PC-3 (cell line): Measurements from ENCODE around the gene NR4A3. TPM values are rescaled to one million over a fixed set of nuclear protein-coding genes. Genes with fewer than 3 reads are reported as not detected.

Experiments used
- ATAC-seq: fragments of 200-7000 bp; cut with Tn5 transposase; 2 replicates; pipeline ENCODE4 v1.9.1; 2020; ENCODE audit warnings: mild to moderate bottlenecking, moderate library complexity
- BruUV-seq: library from RNA; stranded (reverse); fragments of 400-500 nt; replicated peaks from 2 replicates; lab custom pipeline; 2021; lab: Mats Ljungman, UMichigan
- CTCF ChIA-PET: fragments of 300-600 bp; sonication (Branson Sonifier 250); formaldehyde crosslinking; loops from one replicate; lab custom pipeline; 2022; ENCODE audit warnings: antibody characterized with exemption; lab: Charles Lee
- POLR2A ChIA-PET: fragments of 300-600 bp; sonication (Branson Sonifier 250); formaldehyde crosslinking; loops from one replicate; lab custom pipeline; 2022; ENCODE audit warnings: antibody characterized with exemption; ENCODE audit not compliant: unreplicated experiment; lab: Charles Lee
- DNase-seq: peaks from one replicate; pipeline ENCODE4 v3.0.0-alpha.2; 2015
- H2AFZ ChIP-seq: fragments of 300-600 bp; sonication (generic); 2 replicates; pipeline ENCODE4 v1.6.0; 2016; ENCODE audit warnings: antibody characterized with exemption, low read length
- H3F3A ChIP-seq: fragments of 300-600 bp; sonication (generic); one replicate; pipeline ENCODE4 v1.6.0; 2017; ENCODE audit warnings: antibody characterized with exemption, low read length, control low read depth, mild to moderate bottlenecking; ENCODE audit not compliant: unreplicated experiment
- H3K27ac ChIP-seq: fragments of 300-600 bp; sonication (generic); 2 replicates; pipeline ENCODE4 v1.5.1; 2016; ENCODE audit warnings: mild to moderate bottlenecking, low read length
- H3K27me3 ChIP-seq: fragments of 300-600 bp; sonication (generic); 2 replicates; pipeline ENCODE4 v1.6.1; 2016; ENCODE audit warnings: low read length, mixed read lengths
- H3K36me3 ChIP-seq: fragments of 300-600 bp; sonication (generic); 2 replicates; pipeline ENCODE4 v1.6.1; 2016; ENCODE audit warnings: low read depth, mixed run types, low read length, mixed read lengths
- H3K4me1 ChIP-seq: fragments of 300-600 bp; sonication (generic); 2 replicates; pipeline ENCODE4 v1.5.1; 2016; ENCODE audit warnings: low read length; ENCODE audit not compliant: insufficient read depth
- H3K4me2 ChIP-seq: fragments of 300-600 bp; sonication (generic); 2 replicates; pipeline ENCODE4 v1.6.0; 2016; ENCODE audit warnings: low read length
- H3K4me3 ChIP-seq: fragments of 300-600 bp; sonication (generic); 2 replicates; pipeline ENCODE4 v1.5.1; 2016; ENCODE audit warnings: mild to moderate bottlenecking, low read length, mixed read lengths
- H3K79me2 ChIP-seq: fragments of 300-600 bp; sonication (generic); 2 replicates; pipeline ENCODE4 v1.6.1; 2017; ENCODE audit warnings: low read length, mixed read lengths
- H3K9ac ChIP-seq: fragments of 300-600 bp; sonication (generic); 2 replicates; pipeline ENCODE4 v1.6.0; 2016; ENCODE audit warnings: mild to moderate bottlenecking, low read length
- H3K9me2 ChIP-seq: fragments of 300-600 bp; sonication (generic); replicated peaks from 2 replicates; pipeline ENCODE4 v1.6.1; 2016; ENCODE audit warnings: mixed run types, low read length, mixed read lengths
- H3K9me3 ChIP-seq: fragments of 300-600 bp; sonication (generic); 2 replicates; pipeline ENCODE4 v1.6.1; 2016; ENCODE audit warnings: low read length, mixed read lengths
- H4K20me1 ChIP-seq: fragments of 300-600 bp; sonication (generic); 2 replicates; pipeline ENCODE4 v1.6.1; 2016; ENCODE audit warnings: low read length, mixed read lengths
- EZH2 ChIP-seq: fragments of 300-600 bp; sonication (generic); IDR thresholded peaks from one replicate; pipeline ENCODE4 v1.6.1; 2017; ENCODE audit warnings: antibody characterized with exemption, mild to moderate bottlenecking, low read length; ENCODE audit not compliant: unreplicated experiment
- EZH2phosphoT487 ChIP-seq: fragments of 300-600 bp; sonication (generic); IDR thresholded peaks from 2 replicates; pipeline ENCODE4 v1.6.1; 2018; ENCODE audit warnings: mild to moderate bottlenecking, antibody characterized with exemption, low read length, borderline replicate concordance
- intact Hi-C: fragments of 100-400 bp; cut with micrococcal nuclease; formaldehyde crosslinking; loops from 2 replicates; pipeline ENCODE4 v1.9.0; 2023
- total RNA-seq: library from RNA; depleted of rRNA; stranded (reverse); fragments of >200 nt; gene quantifications from 2 replicates; pipeline ENCODE4 v1.2.3, GENCODE V29; 2014
- TF ChIP-seq, protein P1 (sequence below): fragments of 300-600 bp; sonication (generic); conservative IDR thresholded peaks from 2 replicates; pipeline ENCODE4 v1.5.1; 2017; ENCODE audit warnings: antibody characterized with exemption, low read depth, mild to moderate bottlenecking, low read length

Gene NR4A3
- total RNA-seq, 1 experiment from 2014 or later = 0.77 TPM

- intact Hi-C loops = no loop called here
- ATAC-seq = no peak
- Histone ChIP-seq H3K4me3 (no peak overlapping the region), H2AFZ (no peak overlapping the region), H3K9me2 (no peaks in the 10 kb centered on the region), H3K36me3 (no peaks in the 10 kb centered on the region), H4K20me1 (no peaks in the 10 kb centered on the region), H3K27me3 (no peaks in the 10 kb centered on the region), H3K9me3 (no peaks in the 10 kb centered on the region), H3K9ac (no peak overlapping the region), H3F3A (no peaks in the 10 kb centered on the region), H3K79me2 (no peaks in the 10 kb centered on the region), H3K4me2 (no peak overlapping the region), H3K4me1 (no peaks in the 10 kb centered on the region), H3K27ac (no peak overlapping the region)
- TF ChIP-seq EZH2 (no peak), EZH2phosphoT487 (no peak)
- TF ChIP-seq, protein P1, sequence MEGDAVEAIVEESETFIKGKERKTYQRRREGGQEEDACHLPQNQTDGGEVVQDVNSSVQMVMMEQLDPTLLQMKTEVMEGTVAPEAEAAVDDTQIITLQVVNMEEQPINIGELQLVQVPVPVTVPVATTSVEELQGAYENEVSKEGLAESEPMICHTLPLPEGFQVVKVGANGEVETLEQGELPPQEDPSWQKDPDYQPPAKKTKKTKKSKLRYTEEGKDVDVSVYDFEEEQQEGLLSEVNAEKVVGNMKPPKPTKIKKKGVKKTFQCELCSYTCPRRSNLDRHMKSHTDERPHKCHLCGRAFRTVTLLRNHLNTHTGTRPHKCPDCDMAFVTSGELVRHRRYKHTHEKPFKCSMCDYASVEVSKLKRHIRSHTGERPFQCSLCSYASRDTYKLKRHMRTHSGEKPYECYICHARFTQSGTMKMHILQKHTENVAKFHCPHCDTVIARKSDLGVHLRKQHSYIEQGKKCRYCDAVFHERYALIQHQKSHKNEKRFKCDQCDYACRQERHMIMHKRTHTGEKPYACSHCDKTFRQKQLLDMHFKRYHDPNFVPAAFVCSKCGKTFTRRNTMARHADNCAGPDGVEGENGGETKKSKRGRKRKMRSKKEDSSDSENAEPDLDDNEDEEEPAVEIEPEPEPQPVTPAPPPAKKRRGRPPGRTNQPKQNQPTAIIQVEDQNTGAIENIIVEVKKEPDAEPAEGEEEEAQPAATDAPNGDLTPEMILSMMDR = no peak
- ChIA-PET CTCF (no interaction called here), POLR2A (no interaction called here)
- DNase-seq = no peak
- no TSS peak for BruUV-seq
Measured at GRCh38 chr9:99835581-99835980, 13.9 kb downstream of the NR4A3 start.

DNA sequence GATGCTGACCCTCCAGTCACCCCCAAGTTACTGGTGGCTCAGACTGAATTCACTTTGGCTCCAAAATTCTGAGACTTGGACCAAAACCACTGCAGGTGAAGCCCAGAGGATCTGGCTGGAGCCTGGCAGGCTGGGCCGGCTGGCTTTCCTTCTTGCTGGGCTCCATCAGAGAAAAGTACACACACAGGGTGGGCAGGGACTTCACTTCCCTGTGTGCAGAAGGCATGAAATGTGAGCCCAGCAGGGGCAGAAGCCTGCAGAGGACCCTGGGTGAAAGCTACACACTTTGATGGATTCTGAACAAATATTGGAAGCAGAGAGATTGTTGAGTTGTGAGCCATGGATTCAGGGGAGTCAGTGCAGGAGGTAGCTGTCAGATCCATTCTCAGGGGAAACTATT lies 18.4 kb downstream of the NR4A3 start:
- no peaks in the 10 kb centered on the region for H3F3A ChIP-seq
- intact Hi-C loops = no loop called here
- CTCF ChIA-PET = no interaction called here
- no peaks in the 10 kb centered on the region for H4K20me1 ChIP-seq
- no peaks in the 10 kb centered on the region for H3K27me3 ChIP-seq
- TF ChIP-seq EZH2phosphoT487 (no peak), EZH2 (no peak)
- TF ChIP-seq, protein P1 = no peak
- H3K27ac ChIP-seq = no peak overlapping the region
- no peaks in the 10 kb centered on the region for H3K9me3 ChIP-seq
- H3K4me1 ChIP-seq = no peaks in the 10 kb centered on the region
- DNase-seq (no peak), ATAC-seq (no peak)
- no TSS peak for BruUV-seq
- H3K79me2 ChIP-seq = no peaks in the 10 kb centered on the region
- H3K4me3 ChIP-seq = no peak overlapping the region
- no peak overlapping the region for H2AFZ ChIP-seq
- POLR2A ChIA-PET = no interaction called here
- H3K4me2 ChIP-seq = no peak overlapping the region
- H3K9me2 ChIP-seq = no peaks in the 10 kb centered on the region
- H3K9ac ChIP-seq = no peak overlapping the region
- H3K36me3 ChIP-seq = no peaks in the 10 kb centered on the region

- Histone ChIP-seq H3K9me2 (no peaks in the 10 kb centered on the region), H3K4me1 (no peaks in the 10 kb centered on the region), H3F3A (no peaks in the 10 kb centered on the region), H3K27ac (no peak overlapping the region), H3K27me3 (no peaks in the 10 kb centered on the region), H3K9me3 (no peaks in the 10 kb centered on the region), H2AFZ (no peak overlapping the region), H3K4me2 (no peak overlapping the region), H4K20me1 (no peaks in the 10 kb centered on the region), H3K9ac (no peak overlapping the region), H3K36me3 (no peaks in the 10 kb centered on the region), H3K79me2 (no peaks in the 10 kb centered on the region), H3K4me3 (no peak overlapping the region)
- TF ChIP-seq, protein P1 = no peak
- TF ChIP-seq EZH2phosphoT487 (no peak), EZH2 (no peak)
- POLR2A ChIA-PET = no interaction called here
- BruUV-seq = no TSS peak
- ATAC-seq (no peak), DNase-seq (no peak)
- CTCF ChIA-PET = no interaction called here
- intact Hi-C loops = no loop called here
Measured at GRCh38 chr9:99845063-99845462, 23.4 kb downstream of the NR4A3 start.
